DMS114 treated with DMSO at 0.1 percent for 48 hours (cell line): ENCODE results near the gene GRAMD1B.

Experiments
- DNase-seq: peaks from one replicate; lab custom pipeline; 2025; ENCODE audit not compliant: unreplicated experiment; lab: John Stamatoyannopoulos, UW

Gene GRAMD1B

DNA sequence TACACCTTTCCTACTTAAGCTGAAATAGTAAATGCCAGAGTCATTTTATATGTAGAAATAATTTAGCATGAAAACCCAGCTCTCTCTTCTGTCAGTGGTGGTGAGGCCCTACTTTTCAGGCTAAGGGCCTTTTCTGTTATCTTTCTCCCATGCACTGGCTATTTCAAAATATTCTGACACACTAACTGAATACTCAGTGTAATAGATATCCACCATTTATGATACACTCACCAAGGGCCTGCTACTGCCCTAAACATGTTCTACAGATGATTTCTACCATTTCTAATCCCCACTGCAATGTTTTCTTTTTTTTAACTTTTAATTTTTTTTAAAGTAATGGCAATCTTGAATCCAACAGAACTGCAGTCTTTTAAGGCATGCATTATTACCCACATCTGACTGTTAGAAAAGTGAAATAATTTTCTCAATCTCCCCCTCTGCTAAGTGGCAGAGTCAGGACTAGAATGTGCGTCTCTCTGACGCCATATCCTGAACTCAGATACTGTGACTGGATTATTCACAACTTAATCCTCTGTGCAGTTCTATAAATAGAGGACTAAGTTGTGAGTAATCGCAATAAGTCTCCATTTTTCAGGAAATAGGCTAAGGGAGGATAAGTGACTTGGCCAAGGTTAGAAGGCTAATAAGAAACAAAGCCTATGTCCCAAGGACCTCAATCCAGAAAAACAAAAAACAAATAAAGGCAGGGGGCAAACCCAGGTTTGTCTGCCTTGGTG, 44.0 kb downstream of the GRAMD1B start:
- DNase-seq = no peak

DNA sequence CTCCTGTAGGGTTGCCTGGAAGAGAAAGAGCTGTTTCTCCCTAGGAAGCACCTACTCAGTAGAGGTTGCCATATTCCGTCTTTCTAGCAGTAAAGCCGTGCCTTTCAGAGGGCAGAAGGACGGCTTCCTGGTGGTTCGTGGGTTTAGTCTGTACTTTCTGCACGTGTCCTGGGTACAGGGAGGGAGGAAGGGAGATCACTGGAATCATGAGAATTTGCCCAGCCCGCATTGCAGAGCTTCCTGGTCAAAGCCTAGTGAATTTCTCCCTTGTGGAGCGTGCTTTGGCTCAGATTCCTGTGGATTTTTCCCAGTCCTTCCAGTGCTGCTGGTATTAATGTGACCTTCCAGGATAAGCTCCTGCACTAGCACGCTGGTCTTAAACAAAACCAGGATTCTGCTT, 44.9 kb downstream of the GRAMD1B start:
- DNase-seq = no peak

DNA sequence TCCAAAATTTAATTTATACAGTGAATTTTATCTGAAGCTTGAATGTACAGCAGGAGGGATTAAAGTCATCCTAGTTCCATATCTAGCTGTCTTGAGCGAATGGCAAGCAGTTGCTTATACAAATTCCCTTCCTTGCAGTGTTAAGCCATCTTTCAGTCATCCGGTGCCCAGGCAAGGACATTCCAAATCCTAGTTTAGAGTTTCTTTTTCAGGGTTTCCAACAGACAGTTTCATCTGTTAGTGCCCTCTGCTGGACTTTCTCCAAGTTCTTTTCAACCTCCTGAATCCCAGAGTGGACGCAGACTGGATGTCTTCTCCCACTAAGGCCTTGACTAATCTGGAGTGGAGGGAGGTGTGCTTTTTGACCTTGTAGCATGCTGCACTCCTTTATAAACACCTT, 45.4 kb downstream of the GRAMD1B start:
- no peak for DNase-seq

DNA sequence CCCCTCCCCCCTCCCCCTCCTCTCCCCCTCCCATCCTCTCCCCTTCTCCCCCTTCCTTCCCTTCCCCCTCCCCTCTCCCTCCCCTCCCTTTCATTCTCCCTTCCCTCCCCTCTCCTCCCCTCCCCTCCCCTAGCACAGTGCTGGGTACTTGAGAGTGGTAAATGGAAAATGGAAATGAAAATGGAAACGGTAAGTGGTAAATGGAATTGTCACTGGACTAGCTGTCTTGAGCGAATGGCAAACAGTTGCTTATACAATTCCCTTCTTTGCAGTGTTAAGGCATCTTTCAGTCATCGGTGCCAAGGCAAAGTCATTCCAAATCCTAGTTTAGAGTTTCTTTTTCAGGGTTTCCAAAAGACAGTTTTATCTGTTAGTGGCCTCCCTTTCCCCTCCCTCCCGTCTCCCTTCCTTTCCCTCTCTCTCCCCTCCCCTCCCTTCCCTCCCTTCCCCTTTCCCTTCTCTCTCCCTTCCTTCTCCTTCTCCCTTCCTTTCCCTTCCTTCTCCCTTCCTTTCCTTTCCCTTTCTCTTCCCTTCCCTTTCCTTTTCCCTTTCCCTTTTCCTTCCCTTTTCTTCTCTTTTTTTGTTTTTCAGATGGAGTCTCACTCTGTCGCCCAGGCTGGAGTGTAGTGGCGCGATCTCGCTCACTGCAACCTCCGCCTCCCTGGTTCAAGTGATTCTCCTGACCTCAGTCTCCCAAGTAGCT, 47.3 kb downstream of the GRAMD1B start:
- no peak for DNase-seq

DNA sequence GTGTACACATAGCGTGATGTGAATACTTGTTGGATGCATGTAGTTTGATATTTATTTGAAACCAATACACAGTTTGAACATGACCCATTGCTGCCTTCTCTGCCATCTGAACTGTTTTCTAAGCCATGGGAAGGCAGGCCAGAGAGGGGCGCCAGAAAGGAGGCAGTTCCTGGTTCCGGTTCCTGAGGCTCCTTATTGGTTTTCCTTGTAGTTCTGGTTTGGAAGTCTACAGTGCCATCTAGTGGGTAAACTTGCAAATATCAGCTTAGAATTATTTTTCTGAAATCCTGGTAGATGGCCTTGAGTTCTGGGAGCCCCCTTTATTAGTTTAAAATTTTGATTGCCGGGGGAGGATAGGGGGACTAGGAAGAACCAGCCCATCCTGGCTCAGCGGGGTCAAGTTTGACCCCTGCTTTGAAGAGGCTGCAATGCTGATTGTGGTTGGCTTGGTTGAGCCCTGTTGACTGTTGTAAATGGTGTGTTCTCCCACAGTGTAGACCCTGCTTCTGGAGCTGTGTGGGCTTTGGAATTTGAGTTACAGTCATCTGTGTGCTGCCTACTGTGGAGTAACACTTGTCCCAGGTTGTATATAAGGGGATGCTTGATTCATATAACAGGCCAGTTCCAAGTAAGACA, 48.4 kb downstream of the GRAMD1B start:
- peak; percentile 67 for DNase-seq

DNA sequence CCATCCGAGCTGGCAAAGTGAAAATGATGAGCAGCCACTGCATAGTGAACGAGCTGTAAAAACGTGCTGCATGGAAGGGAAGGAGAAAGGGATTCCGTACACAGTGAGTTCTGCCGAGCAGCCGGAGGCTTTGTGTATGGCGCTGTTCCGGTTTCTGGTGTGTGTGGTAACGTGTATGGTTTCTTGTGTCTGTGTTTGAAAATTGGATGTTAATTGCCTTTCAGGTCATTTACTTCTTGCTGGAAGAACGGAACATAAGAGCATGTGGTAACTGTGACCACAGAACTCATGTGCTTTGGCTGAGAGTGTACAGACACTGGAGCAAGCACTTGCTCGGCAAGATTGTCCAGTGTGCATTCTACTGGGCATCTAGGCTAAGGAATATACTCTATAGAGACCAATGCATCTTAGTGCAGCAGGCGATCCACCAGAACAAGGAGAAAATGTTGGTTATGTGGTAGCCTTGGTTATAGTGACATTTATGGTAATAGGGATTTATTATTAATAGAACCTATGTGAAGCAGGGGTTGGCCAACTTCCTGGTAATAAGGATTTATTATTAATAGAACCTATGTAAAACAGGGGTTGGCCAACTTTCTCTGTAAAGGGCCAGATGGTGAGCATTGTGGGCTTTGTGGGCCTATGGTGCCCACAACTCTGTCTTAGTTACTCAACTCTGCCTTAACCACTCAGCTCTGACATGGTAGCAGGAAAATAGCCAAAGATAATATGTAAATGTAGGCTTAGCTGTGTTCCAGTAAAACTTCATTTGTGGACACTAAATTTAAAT, 49.2 kb downstream of the GRAMD1B start:
- DNase-seq = no peak

DNA sequence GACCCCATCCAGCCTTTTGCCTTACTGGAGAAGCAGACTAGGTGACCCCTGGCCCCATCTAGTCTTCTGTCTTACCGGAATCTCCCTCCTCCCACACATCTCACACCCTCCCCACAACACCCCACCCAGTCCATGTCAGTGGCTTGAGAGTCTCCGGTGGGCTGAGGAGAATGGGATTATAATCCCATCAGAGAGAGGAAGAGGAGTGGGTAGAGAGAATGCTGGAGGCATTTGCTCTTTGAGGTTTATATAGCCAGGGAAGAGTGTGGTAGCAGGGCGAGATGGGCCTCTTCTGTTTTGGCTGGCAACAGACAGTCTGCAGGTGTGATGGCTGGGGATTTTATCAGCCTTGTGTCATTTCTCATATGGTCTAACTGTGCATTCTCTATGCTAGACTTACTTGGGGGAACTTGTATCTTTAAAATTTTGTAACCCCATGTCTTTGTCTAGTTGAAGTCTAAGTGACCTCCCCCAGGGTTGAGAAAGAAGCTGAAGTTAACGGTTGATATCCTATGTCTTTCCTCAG, 50.3 kb downstream of the GRAMD1B start:
- DNase-seq = no peak

DNA sequence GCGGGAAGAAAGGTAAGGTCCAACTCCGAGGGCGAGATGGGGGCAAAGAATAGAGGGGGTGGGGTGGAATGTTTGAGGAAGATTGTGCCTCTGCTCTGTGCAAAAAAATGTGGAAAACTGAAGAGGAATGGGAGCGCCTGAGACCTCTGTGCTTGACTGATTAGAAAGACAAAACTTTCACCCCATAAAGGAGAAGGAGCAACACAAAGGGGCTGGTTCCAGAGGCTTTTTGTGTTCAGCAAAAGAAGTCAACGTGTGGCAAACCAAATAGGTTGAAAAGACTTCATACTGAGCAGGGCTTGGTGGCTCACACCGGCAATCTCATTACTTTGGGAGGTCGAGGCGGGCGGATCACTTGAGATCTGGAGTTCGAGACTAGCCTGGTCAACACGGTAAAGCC, 50.8 kb downstream of the GRAMD1B start:
- no peak for DNase-seq

DNA sequence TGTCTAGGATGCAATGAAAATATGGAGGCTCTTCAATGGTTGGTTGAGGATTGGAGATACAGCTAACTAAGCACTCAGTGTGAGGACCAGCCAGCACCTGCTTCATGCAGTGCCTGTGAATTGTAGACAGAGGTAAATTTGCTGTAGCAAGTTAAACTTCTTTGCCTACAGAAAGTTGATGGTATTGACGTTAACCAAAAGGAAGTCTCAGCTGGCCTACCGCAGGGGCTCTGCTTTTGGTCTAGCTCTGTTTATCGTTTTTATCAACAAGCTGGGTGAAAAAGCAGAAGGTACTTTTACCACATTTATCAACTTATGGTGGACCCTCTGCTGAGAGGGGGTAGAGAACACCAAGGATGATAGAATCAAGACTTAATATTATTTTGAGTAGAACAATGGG, 51.6 kb downstream of the GRAMD1B start:
- DNase-seq = no peak

DNA sequence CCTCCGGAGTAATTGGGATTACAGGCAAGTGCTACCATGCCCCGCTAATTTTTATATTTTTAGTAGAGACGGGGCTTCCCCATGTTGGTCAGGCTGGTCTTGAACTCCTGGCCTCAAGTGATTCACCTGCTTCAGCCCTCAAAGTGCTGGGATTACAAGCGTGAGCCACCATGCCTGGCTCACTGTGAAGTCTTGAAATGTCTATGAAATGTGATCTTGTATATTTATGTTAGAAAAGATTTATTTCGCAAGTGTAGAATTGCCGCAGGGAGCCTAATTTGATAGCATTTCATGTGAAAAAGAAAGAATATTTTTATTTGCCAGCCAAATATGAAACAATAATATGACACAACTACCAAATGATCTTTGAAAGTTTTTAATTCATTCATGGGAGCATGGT, 52.1 kb downstream of the GRAMD1B start:
- DNase-seq = no peak

DNA sequence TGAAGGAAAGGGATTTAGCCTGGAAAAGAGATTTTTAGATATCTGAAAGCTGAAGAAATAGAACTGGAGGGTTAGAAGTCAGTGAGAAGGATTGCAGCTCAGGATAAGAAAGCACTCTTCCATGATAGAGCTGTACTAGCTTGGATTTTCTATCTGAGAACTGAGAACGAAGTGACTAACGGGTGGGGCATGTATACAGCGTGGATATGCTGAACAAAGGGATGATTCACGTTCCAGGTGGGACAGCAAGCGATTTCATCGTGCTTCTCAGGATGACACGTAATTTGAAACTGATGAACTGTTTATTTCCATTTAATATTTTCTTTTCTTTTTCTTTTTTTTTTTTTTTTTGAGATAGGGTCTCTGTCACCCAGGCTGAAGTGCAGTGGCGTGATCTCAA, 53.0 kb downstream of the GRAMD1B start:
- no peak for DNase-seq

DNA sequence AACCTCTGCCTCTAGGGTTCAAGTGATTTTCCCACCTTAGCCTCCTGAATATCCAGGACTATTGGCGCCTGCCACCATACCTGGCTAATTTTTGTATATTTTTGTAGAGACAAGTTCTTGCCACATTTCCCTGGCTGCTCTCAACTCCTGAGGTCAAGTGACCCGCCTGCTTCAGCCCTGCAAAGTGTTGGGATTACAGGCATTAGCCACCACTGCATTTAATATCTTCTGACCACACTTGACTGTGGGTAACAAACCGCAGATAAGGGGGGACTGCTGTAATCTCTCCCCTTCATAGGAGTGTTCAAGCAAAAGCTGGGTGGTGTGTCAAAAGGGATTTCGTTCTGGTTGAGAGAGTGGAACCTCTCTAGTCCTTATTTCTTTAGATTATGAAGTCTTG, 53.4 kb downstream of the GRAMD1B start:
- DNase-seq = no peak

DNA sequence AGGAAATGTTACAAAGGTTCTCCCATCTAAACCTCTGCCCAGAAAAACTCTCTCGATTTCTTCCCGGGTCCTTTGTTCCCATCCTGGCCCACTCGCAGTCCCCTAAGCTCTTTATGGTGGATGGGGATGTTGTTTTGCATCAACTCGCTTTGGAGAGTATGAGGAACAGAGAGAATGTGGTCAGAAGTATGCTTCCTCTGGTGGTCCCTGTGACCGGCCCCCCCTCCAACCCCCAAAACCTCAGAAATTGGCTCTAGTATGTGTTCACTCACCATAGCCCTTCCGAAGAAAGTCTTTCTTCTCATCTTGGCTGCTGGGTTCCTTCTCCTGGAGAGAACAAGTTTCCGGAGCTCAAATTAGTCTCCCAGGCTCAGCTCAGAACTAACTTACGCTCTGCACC, 54.4 kb downstream of the GRAMD1B start:
- DNase-seq = no peak

DNA sequence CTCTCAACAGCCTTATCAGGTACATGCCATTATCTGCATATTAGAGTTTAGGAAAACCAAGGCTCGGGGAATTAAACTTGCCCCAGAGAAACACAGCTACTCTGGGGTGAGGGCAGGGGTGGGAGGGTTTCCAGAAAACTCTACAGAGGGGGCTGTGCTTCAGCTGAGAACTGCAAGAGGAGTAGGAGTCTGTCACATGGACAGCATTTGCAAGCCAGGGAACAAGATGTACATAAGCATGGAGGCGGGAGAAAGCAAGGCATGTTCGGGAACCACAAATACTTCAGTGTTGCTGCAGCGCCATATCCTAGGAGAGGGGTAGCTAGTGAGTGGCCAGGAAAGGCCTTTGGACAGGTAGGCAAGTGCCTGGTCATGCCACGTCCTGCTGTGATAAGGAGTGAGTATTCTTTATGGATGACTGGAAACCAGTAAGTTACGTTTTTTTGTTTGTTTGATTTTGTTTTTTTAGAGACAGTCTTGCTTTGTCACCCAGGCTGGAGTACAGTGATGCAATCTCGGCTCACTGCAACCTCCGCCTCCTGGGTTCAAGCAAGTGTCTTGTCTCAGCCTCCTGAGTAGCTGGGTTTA, 57.2 kb downstream of the GRAMD1B start:
- DNase-seq = no peak

DNA sequence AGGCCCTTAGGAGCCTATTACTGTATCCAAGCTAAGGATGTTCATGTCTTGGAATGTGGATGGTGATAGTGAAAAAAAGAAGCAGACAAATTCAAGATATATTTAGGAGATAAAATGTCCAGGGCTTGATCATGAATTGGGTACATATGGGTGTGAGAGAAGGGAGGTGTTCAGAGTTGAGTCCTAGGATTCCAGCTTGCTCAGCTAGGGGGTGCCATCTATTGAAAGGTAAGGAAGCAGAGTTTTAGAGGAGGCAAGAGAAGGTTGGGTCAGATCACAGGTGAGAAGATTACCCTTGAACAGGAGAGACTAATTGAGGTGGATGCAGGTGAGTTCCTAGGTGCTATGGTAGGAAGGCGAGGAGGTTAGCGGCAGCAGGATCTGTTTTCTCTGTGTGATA, 60.5 kb downstream of the GRAMD1B start:
- DNase-seq = no peak

DNA sequence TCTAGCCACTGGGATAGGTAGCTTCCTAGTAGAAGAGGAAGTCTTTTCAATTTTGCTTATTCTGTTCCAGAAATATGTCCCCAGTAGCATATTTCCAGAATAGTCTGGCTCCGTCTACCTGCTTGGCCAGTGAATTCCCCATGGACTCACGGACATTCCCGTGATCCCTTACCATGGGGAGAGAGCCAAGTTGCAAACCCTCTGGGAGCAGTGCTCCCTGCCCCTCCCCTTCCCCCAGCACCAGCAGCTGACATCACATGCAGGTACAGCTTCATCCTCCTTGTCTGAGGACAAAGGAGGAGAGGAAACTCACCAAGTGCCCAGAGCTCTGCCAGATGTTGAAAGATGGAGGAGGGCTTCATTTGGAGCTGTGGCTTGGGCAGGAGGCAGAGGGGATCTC, 61.2 kb downstream of the GRAMD1B start:
- no peak for DNase-seq

DNA sequence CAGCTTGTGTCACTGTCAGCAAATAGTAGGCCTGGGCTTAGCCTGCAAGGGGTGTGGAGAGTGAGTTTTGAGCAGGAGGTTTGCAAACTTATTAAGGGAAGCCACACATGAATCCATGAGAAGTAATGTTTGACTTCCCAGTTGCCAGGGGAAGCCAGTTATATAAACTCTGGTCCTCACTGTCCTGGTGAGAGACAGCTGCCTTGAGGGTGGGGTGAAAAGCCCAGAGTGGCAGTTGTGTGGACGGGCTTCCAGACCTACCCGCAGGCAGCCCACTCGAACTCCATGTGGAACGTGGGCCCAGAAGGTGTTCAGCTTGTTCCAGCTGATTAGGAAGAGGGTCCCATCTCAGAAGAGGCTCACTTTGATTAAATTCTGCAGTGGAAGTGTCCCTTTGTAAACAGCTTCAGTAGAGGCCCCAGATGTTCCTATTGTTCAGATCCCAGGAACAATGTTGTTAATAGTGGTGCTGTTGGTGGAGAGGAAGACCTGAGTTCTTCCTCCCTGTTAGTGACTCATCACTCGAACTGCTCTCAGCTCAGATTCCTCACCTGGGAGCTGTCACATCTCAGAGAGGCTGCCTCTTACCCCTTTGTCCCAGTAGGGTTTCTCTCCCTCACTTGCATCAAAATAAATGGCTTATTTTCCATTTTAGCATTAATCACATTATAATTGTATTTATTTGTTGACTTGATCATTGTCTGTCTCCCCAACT, 63.4 kb downstream of the GRAMD1B start:
- no peak for DNase-seq

DNA sequence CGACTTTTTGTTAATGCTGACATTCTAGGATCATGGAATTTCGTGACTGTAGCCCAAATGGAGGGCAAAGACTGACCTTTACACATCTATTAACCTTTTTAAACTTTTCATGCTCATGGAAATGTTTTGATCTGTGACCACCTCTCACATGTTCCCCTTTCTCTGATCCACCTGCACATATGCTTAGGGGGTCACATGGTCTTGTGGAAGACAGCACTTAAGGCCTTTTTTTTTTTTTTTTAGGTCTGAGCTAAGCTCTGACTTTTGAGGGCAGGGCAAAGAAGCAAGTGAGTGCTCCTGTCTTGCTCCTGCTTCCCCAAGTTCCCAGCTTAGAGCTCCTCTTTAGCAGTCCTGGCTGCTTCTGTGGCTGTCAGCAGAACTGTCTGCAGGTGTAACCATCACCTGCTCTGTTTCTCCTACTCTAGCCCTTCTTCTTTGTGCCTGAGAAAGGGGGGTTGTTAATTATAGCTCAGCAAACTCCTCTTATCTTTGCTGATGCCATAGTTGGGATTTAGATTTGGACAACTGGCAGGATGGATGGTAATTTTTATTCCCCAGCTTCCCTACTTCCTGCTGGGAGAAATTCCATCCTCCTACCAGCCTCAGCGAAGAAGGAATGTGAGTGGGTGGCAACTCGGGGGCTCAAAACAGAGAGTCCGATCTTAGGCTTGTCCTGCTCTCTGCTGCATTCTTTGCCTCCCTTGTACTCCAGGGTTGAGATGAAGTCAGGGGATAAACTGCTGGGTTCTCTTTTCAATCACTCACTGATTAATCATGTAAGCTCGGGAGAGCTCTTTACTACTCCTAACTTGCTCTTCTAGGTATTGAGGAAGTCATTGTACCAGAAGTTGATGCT, 64.4 kb downstream of the GRAMD1B start:
- DNase-seq = no peak

DNA sequence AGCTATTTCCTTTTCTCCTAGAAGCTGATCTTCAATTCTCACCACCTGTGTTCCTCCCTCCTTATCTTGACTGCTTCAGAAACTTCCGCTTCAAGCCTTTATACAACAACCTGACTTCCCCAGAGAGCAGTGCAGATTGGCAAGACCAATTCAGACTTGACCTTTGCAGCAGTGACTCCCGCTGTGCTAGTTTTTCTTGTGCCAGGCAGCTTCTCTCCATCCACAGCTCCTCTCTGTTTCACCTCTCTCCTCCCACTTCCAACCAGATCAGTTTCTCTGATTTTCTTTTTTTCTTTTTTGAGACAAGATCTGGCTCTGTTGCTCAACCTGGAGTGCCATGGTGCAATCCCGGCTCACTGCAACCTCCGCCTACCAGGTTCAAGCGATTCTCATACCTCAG, 74.3 kb downstream of the GRAMD1B start:
- DNase-seq = no peak
